GM19395 (cell line): ENCODE results near the gene GORASP1.

Source experiments
- ATAC-seq: cut with Tn5 transposase; IDR thresholded peaks from one replicate; pipeline ENCODE4 v1.9.1; 2021; ENCODE audit warnings: mild to moderate bottlenecking, moderate library complexity; ENCODE audit not compliant: unreplicated experiment

The GORASP1 gene

GRCh38 chr3:39141171-39141995 is 34.0 kb upstream of the GORASP1 start:
- ATAC-seq: no peak

- ATAC-seq: no peak
Measured at GRCh38 chr3:39140341-39140971, 33.0 kb upstream of the GORASP1 start.

GRCh38 chr3:39139442-39139841 is 32.0 kb upstream of the GORASP1 start:
- ATAC-seq: no peak

DNA sequence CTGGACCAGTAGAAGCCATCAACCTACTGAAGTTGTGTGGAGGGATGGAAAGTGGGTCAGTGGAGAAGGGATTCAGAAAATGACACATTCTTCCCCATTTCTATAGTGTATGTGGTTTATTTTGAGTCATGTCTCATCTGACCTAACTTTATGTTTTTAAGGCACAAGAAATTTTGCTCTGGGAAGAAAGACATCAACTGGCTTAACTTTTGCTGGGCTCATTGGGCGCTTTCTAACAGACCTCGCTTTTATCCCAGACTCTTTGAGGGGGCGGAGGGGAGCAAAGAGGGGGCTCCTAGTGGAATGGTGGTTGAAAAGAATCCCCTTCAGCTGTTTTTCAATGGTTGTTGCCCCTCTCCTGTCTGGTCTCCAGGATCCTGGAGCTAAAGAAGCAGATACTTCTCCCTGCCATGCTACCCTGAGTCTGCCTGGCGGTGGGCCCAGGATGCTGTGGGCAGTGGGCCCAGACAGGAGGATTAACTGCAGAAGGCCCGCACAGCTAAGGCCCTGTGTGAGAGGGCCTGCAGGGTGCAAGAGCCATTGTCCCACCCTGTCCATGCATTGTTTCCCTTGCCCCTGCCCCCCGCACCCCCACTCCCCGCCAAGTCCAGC is 31.5 kb upstream of the GORASP1 start:
- no peak for ATAC-seq

GRCh38 chr3:39137991-39138803 is 30.8 kb upstream of the GORASP1 start:
- no peak for ATAC-seq

DNA sequence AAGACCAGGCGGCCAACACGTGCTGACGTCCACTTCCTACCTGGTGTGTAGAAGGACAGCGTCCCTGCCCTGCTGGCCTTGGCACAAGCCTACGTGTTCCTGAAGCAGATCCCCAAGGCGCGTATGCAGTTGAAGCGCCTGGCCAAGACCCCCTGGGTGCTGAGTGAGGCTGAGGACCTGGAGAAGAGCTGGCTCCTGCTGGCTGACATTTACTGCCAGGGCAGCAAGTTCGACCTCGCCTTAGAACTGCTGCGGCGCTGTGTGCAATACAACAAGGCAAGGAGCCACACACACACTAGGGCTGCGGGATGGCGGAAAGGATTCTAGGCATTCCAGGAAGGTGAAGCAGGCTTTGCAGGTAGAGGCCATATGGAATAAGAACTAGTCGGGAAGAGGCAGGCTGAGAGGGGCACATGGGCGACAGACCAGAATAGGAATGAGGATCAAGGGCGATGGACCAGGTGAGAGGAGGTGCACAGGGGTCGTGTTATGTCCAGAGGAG is 30.1 kb upstream of the GORASP1 start:
- no peak for ATAC-seq

- no peak for ATAC-seq
Measured at GRCh38 chr3:39136533-39137434, 29.4 kb upstream of the GORASP1 start.

DNA sequence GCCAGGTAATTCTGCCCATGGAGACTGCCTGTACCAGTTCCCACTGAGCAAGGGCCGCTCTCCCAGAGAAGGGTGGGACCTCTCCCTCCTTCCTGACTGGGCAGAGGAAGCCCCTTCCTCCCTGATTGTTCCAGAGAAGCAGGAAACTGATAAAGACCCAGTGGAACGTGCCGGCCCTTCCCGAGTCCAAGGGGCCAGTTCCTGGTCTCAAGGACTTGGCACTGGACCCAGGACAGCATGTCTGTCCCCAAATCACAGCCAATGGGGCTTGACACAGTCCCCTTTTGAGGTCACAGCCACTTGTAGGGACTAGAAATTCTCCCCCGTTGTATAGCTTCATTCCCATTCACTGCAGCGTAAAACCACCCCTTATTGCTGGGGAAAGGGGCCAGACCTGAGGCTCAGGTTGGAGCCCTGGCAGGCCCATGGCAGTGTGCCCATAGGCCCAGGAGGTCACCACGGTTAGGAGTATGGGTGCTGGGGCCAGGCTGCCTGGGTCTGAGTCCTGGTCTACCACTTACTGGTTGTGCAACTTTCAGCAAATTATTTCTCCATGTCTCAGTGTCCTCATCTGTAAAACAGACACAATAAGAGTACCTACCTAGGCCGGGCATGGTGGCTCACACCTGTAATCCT is 27.9 kb upstream of the GORASP1 start:
- no peak for ATAC-seq

DNA sequence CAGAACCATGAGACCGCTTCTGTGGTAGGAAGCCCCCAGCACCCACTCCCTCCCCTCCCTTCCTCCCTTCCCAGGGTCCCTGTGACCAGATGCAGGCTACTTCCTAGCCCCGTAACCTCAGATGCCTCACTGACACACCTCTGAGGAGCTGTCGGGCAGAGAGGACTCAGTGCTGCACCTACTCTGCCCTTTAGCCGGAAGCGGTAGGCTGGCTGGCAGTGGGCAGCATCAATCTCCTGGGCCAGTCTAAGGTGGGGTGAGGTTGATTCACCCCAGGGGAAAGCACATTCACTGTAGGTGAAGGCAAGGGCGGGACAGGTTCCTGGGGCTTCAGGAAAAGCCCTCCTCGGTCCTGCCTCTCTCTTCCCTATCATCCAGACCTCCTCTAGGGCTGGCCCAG is 26.9 kb upstream of the GORASP1 start:
- no peak for ATAC-seq

- no peak for ATAC-seq
Measured at GRCh38 chr3:39133822-39134221, 26.4 kb upstream of the GORASP1 start.

- no peak for ATAC-seq
Measured at GRCh38 chr3:39133093-39133490, 25.7 kb upstream of the GORASP1 start.

DNA sequence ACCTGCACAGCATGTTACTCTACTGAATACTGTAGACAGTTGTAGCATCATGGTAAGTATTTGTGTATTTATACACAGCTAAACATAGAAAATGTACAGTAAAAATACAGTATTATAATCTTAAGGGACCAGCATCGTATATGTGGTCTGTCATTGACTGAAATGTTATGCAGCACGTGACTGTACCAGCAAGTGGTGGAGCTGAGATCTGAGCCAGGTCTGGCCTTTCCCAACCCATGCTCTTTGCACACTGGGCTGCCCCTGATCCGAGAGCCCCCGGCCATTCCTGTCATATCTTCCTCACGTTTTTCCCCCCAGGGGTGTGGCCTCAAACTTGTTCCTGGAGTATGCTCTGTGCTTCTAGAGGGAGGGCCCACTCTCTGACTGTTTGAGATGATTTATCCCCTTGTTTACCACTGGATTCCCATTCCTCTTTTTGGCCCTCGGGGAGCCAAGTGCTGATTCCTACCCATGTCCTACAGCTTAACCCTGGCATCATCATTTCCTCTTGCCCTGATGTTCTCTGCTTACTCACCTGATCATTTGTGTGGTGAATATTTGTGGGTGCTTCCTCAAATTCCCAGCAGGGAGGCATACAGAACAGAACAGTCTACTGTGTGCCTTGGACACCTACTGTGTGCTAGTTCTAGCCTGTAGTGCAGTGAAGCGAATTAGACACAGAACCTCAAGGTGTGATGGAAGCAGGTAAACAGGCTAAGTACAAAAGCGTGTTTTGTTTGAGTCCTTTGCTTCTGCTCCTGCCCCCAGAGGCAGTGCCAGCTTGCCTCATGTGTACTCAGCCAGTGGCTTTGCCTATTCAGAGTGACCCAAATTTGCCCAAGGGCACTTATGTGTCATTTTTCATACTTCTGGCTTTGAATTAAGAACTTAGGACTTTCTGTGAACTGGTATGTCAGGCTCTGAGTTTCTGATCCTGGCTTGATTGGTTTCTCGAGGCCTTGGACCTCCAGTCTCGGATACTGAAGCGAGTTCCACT is 25.0 kb upstream of the GORASP1 start:
- ATAC-seq: no peak

- ATAC-seq: no peak
Measured at GRCh38 chr3:39130693-39131265, 23.4 kb upstream of the GORASP1 start.

- no peak for ATAC-seq
Measured at GRCh38 chr3:39130026-39130425, 22.6 kb upstream of the GORASP1 start.

GRCh38 chr3:39128951-39129350 is 21.5 kb upstream of the GORASP1 start:
- ATAC-seq: no peak

GRCh38 chr3:39127908-39128304 is 20.5 kb upstream of the GORASP1 start:
- no peak for ATAC-seq

DNA sequence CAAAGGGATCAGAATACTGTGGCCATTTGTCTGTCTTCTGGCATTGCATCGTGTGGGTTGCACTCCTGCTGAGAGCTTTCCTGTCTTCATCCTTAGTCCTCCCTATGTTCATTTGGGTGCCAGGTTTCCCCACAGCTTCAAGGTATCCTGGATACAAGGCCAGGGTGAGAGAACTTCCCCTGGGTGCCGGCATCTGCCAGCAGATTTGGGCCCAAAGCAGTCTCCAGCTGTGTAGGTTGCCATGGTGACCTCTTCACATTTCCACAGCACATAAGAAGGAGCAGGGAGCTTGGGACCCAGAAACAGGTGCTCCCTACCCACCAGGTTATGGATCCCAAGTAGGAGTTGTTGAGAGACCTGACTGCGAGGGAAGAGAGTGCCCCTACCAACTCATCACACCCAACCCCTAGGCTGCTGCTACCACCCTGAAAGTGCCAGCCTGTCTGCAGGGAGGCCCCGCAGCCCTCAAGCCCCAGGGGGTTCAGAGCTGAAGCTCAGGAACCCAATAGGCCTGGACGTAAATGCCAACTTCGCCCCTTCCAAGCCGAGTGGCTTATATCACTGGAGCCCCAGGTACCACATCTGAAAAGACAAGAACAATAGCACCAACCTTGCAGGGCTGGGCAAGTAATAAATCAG is 20.0 kb upstream of the GORASP1 start:
- ATAC-seq: no peak
